Activated CD8-positive, alpha-beta memory T cell treated with anti-CD3 and anti-CD28 coated beads, Interleukin-2, amount 10 ng/mL, durations not matched to agents 7 days and 5 days (primary cell): Measurements from ENCODE around the gene MUS81. TPM values are rescaled to one million over a fixed set of nuclear protein-coding genes. Genes with fewer than 3 reads are reported as not detected.

Experiments used
- ATAC-seq: fragments of 150-1000 bp; cut with Tn5 transposase; one replicate; pipeline ENCODE4 v1.10.0; 2021; ENCODE audit warnings: moderate library complexity
- CTCF ChIA-PET: fragments of 350-600 bp; sonication (Branson Sonifier 250); formaldehyde crosslinking; loops from one replicate; lab custom pipeline; 2021; ENCODE audit warnings: antibody characterized with exemption; lab: Charles Lee
- DNase-seq: peaks from one replicate; pipeline ENCODE4 v3.0.0-alpha.2; 2020
- H3K27ac Mint-ChIP-seq: one replicate; pipeline ENCODE4 v1.8.0; 2021; ENCODE audit warnings: mild to moderate bottlenecking, mixed read lengths
- H3K27me3 Mint-ChIP-seq: one replicate; pipeline ENCODE4 v1.8.0; 2021; ENCODE audit warnings: mixed read lengths
- H3K36me3 Mint-ChIP-seq: one replicate; pipeline ENCODE4 v1.8.0; 2021; ENCODE audit warnings: mild to moderate bottlenecking, mixed read lengths
- H3K4me1 Mint-ChIP-seq: one replicate; pipeline ENCODE4 v1.8.0; 2021; ENCODE audit warnings: mixed read lengths
- H3K4me3 Mint-ChIP-seq: one replicate; pipeline ENCODE4 v1.8.0; 2021; ENCODE audit warnings: mild to moderate bottlenecking, moderate library complexity, mixed read lengths
- H3K9me3 Mint-ChIP-seq: one replicate; pipeline ENCODE4 v1.8.0; 2022; ENCODE audit warnings: low read depth, mixed read lengths
- total RNA-seq, 2 experiments: library from RNA; stranded (reverse); gene quantifications; one replicate each; pipeline ENCODE4 v1.2.3, GENCODE V29; 2021

Gene MUS81, protein sequence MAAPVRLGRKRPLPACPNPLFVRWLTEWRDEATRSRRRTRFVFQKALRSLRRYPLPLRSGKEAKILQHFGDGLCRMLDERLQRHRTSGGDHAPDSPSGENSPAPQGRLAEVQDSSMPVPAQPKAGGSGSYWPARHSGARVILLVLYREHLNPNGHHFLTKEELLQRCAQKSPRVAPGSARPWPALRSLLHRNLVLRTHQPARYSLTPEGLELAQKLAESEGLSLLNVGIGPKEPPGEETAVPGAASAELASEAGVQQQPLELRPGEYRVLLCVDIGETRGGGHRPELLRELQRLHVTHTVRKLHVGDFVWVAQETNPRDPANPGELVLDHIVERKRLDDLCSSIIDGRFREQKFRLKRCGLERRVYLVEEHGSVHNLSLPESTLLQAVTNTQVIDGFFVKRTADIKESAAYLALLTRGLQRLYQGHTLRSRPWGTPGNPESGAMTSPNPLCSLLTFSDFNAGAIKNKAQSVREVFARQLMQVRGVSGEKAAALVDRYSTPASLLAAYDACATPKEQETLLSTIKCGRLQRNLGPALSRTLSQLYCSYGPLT
- 100 to 1,000 TPM; 106 to 125 TPM for total RNA-seq

GRCh38 chr11:65860278-65861164, at the start of gene MUS81:
Gene MUS81, plus strand, starts transcription at chr11:65860433. Its CDS starts 321 bp downstream, at chr11:65860754.
- Mint-ChIP-seq H3K4me3 (peak within 1 kb of the TSS; percentile 91), H3K27me3 (no peaks in the 10 kb centered on the region), H3K36me3 (peaks cover 43% of the 10 kb centered on the region), H3K4me1 (peaks cover 41% of the 10 kb centered on the region), H3K27ac (peak within 1 kb of the TSS; percentile 99), H3K9me3 (no peaks in the 10 kb centered on the region)
- DNase-seq: peak; percentile 98
- ATAC-seq: peak; percentile 32
- CTCF ChIA-PET: interaction anchor here (0.7 to 27.4 kb wide), 35 partner anchors 9 to 361 kb away, joined by 3 to 710 read pairs (median 4); partner anchors contain the start of genes AP5B1, BANF1, CCDC85B and CTSW

GRCh38 chr11:65811764-65812475, 48.3 kb upstream of the MUS81 start:
- ATAC-seq: no peak
- H3K9me3 Mint-ChIP-seq: no peaks in the 10 kb centered on the region
- CTCF ChIA-PET: interaction anchor here (1.1 to 3.2 kb wide), 3 partner anchors 32 to 106 kb away, joined by 3 to 18 read pairs (median 3); partner anchors contain the start of gene AP5B1
- H3K4me1 Mint-ChIP-seq: peaks cover 4% of the 10 kb centered on the region
- H3K4me3 Mint-ChIP-seq: no peak overlapping the region
- peaks cover 2% of the 10 kb centered on the region for H3K36me3 Mint-ChIP-seq
- no peak for DNase-seq
- H3K27ac Mint-ChIP-seq: no peak overlapping the region
- H3K27me3 Mint-ChIP-seq: peaks cover 32% of the 10 kb centered on the region

DNA sequence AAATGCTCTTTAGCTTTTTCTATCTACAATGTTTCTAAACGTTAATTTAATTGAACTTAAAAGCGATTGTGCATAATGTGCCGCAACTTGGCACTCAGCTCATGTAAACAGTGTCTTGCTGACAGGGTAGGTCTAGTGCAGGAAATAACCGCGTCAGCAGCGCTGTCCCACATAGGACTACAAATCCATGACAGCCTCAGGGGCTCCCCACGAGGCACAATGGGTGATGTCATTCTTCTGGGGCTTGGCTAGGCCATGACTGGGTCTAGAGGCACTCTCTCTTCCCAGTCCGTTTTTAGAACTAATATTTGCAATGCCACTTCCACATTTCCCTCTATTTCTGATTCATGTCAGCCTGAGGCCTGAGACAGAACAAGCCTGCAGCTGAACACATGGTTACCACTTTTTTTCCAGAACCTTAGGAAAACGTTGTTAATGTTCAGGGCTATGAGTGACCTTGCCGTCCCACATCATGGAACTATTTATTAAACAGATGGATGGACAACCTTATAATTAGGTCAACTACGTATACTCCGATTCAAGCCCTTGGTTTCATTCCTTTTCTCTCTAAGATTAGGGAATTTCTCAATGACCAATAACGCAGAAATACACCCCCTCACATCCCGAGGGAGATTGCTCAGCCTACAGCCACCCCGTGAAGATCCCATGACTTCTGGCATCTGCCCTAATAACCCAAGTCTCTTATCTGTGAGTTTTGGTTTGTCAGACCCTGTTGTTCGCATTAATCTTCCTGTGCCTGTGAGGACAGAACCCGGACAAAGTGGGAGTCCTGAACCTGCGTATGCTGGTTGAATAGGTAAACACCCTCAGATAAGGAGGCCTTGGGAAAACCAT, 45.9 kb upstream of the MUS81 start:
- peaks cover 21% of the 10 kb centered on the region for H3K27me3 Mint-ChIP-seq
- DNase-seq (no peak), ATAC-seq (no peak)
- CTCF ChIA-PET: interaction anchor here (1.0 to 4.5 kb wide), 4 partner anchors 34 to 104 kb away, joined by 3 to 70 read pairs (median 19); partner anchors contain the start of genes AP5B1 and KAT5
- no peaks in the 10 kb centered on the region for H3K9me3 Mint-ChIP-seq
- H3K4me3 Mint-ChIP-seq: no peak overlapping the region
- no peak overlapping the region for H3K27ac Mint-ChIP-seq
- peaks cover 2% of the 10 kb centered on the region for H3K36me3 Mint-ChIP-seq
- H3K4me1 Mint-ChIP-seq: peaks cover 18% of the 10 kb centered on the region

DNA sequence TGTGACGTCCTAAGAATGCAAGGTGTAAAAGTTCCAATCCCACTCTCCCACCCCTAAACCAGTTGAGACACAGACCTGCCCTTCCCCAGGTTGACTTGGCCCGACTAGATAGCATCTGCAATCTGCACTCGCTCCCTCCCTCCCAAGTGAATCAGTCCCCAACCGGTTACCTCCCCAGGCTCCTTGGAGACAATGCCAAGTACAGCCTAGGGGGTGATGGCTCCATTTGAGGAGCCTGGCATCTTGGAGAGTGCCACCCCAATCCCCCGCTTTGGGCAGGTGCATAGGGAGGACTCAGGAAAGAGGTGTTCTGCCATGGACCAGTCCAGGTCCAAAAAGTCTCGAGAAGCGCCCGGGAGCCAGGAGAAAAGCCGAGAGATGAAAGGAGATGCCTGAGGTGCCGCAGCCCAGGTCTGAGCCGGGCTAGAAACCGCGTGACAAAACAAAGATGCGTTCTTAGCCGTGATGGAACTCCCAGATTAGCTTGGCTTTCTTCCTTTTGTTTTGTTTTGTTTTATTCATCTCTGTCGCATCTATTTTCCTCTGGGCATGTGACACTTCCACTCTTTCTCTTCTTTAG, 45.2 kb upstream of the MUS81 start:
- Mint-ChIP-seq H3K4me3 (no peak overlapping the region), H3K27me3 (peaks cover 20% of the 10 kb centered on the region), H3K4me1 (peaks cover 18% of the 10 kb centered on the region), H3K27ac (no peak overlapping the region), H3K36me3 (peaks cover 2% of the 10 kb centered on the region), H3K9me3 (no peaks in the 10 kb centered on the region)
- DNase-seq: no peak
- CTCF ChIA-PET: interaction anchor here (4.2 to 6.1 kb wide), 3 partner anchors 37 to 105 kb away, joined by 20 to 128 read pairs (median 70); partner anchors contain the start of genes AP5B1 and KAT5
- ATAC-seq: no peak

- no peak for ATAC-seq
- no peak for DNase-seq
- CTCF ChIA-PET: interaction anchor here (0.9 to 6.1 kb wide), 26 partner anchors 9 to 483 kb away, joined by 3 to 128 read pairs (median 7); partner anchors contain the start of genes AP5B1, DPF2, FIBP and KAT5
- peaks cover 18% of the 10 kb centered on the region for H3K4me1 Mint-ChIP-seq
- no peak overlapping the region for H3K27ac Mint-ChIP-seq
- peaks cover 7% of the 10 kb centered on the region for H3K27me3 Mint-ChIP-seq
- H3K9me3 Mint-ChIP-seq: no peaks in the 10 kb centered on the region
- peaks cover 2% of the 10 kb centered on the region for H3K36me3 Mint-ChIP-seq
- H3K4me3 Mint-ChIP-seq: peak overlapping the region; percentile 75
Observed at GRCh38 chr11:65816696-65817095, 43.5 kb upstream of the MUS81 start.

DNA sequence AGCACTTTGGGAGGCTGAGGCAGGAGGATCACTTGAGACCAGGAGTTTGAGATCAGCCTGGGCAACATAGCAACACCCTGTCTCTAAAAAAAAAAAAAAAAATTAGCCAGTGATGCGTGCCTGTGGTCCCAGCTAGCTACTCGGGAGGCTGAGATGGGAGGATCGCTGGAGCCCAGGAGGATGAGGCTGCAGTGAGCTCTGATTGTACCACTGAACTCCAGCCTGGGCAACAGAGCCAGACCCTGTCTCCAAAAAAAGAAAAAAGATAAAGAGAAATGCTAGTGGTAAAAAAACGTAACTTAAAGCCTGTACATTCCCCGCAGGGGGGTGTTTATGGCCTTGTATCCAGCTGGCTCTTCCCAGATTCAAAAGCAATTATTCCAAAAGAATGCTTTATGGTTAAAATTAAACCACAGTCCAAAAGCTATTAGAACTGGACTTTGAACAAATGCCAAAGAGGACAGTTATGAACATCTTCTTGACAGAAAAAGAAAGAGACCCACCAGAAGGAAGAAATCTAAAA, 42.9 kb upstream of the MUS81 start:
- CTCF ChIA-PET: interaction anchor here (0.7 to 6.1 kb wide), 37 partner anchors 10 to 484 kb away, joined by 3 to 128 read pairs (median 5); partner anchors contain the start of genes AP5B1, BANF1, CCDC85B and DPF2
- H3K27ac Mint-ChIP-seq: peak overlapping the region; percentile 70
- ATAC-seq (no peak), DNase-seq (no peak)
- peaks cover 2% of the 10 kb centered on the region for H3K36me3 Mint-ChIP-seq
- peaks cover 5% of the 10 kb centered on the region for H3K27me3 Mint-ChIP-seq
- peaks cover 18% of the 10 kb centered on the region for H3K4me1 Mint-ChIP-seq
- H3K4me3 Mint-ChIP-seq: peak overlapping the region; percentile 75
- no peaks in the 10 kb centered on the region for H3K9me3 Mint-ChIP-seq

DNA sequence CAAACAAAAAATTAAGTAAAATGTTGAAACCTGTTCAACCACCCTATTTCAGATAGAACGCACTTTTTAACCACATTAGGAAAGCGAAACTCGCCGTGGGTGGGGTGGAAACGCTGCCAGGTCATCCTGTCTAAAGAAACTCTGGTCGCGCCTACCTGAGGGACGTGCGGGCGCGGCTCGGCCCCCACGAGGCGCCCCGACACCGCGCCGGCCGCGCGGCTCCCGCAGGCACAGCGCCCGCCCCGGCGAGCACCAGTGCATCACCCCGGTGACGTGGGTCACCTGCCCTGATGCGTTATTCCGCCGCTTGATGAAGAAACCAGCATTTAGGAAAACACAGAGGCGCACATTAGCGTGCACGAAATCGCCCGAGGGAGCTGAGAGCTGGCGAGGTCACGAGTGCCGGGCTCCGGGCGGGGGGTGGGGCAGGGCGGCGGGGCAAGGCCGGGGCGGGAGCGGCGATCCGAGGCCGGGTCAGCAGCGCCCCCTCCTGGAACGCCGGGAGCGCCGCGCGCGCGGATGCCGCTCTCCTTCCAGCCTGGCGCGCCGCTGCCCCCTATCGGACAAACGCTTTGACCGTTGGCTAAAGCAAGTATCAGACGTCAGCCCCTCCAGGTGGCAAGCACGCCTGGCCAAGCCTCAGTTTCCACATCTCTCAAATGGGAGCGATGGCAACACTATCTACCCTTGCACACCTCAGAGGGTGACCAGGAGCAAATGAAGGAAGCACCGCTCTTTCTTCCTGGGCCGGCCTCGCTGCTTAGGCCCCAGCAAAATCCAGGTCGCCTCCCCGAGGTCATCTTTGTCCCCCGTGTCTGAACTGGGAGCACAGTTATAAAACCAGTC, 42.2 kb upstream of the MUS81 start:
- Mint-ChIP-seq H3K9me3 (no peaks in the 10 kb centered on the region), H3K27me3 (peaks cover 5% of the 10 kb centered on the region), H3K4me1 (peaks cover 18% of the 10 kb centered on the region), H3K4me3 (peak overlapping the region; percentile 75), H3K27ac (peak overlapping the region; percentile 70), H3K36me3 (peaks cover 2% of the 10 kb centered on the region)
- CTCF ChIA-PET: interaction anchor here (0.7 to 6.1 kb wide), 49 partner anchors 8 to 309 kb away, joined by 3 to 128 read pairs (median 4); partner anchors contain the start of genes AP5B1, BANF1, CCDC85B and FIBP
- DNase-seq: peak; percentile 95
- ATAC-seq: peak; percentile 91

DNA sequence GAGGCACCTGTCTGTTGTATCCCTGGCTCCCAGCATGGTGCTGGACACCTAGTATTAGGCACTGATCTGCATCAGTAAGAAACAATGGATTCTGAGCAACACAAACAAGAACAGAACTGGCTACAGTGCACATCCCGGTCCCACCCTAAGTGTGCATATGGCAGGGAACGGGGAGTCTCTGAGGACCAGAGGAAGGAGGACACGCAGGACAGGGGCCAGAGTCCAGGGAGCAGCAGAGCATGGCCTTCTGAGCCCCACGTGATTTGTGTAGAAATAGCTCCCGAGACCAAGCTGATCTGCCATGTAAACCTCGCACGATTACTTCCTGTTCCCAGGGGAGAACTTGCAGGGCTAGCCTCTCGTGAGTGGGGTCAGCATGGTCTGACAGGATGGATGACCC, 39.1 kb upstream of the MUS81 start:
- Mint-ChIP-seq H3K27me3 (no peaks in the 10 kb centered on the region), H3K36me3 (peaks cover 2% of the 10 kb centered on the region), H3K9me3 (no peaks in the 10 kb centered on the region), H3K4me3 (no peak overlapping the region), H3K27ac (no peak overlapping the region), H3K4me1 (peaks cover 18% of the 10 kb centered on the region)
- no peak for ATAC-seq
- CTCF ChIA-PET: interaction anchor here (1.2 to 6.1 kb wide), 3 partner anchors 11 to 43 kb away, joined by 3 to 128 read pairs (median 3); partner anchors contain the start of gene AP5B1
- no peak for DNase-seq

- Mint-ChIP-seq H3K9me3 (no peaks in the 10 kb centered on the region), H3K27me3 (no peaks in the 10 kb centered on the region), H3K27ac (no peak overlapping the region), H3K36me3 (no peaks in the 10 kb centered on the region), H3K4me1 (peaks cover 12% of the 10 kb centered on the region), H3K4me3 (no peak overlapping the region)
- ATAC-seq (no peak), DNase-seq (no peak)
- CTCF ChIA-PET: interaction anchor here (2.2 to 2.4 kb wide), 2 partner anchors 43 to 111 kb away, joined by 9 to 12 read pairs; partner anchors contain the start of genes AP5B1 and KAT5
Observed at GRCh38 chr11:65822776-65823528, 37.3 kb upstream of the MUS81 start.
